Kidney (tissue), 14 donors: ENCODE data around the gene LTF. TPM values are rescaled to one million over a fixed set of nuclear protein-coding genes. Genes with fewer than 3 reads are reported as not detected.

Experiments
- DNase-seq, 5 donors: peaks; one replicate each; pipeline ENCODE4 v3.0.0-alpha.2; 2013 to 2020
- FAIRE-seq: peaks from 2 replicates; lab custom pipeline; 2012; peaks lifted over from hg19 to GRCh38; lab: Jason Lieb, UNC
- H3K27ac ChIP-seq, 2 donors: one replicate each; pipeline ENCODE4 v1.7.0; 2013; ENCODE audit warnings: low read depth in 2 of 2, low read length in 2 of 2, inconsistent platforms in 1 of 2
- H3K27me3 ChIP-seq: one replicate; pipeline ENCODE4 v1.7.1; 2013; ENCODE audit warnings: low read length, inconsistent platforms; ENCODE audit not compliant: control insufficient read depth, insufficient read depth
- H3K36me3 ChIP-seq, 3 donors: one replicate each; pipeline versions ENCODE4 v1.7.0 to v1.7.1; 2013; ENCODE audit warnings: low read length in 3 of 3, control low read depth in 1 of 3, inconsistent platforms in 1 of 3; ENCODE audit not compliant: insufficient read depth in 3 of 3, control insufficient read depth in 2 of 3
- H3K4me1 ChIP-seq, 3 donors: one replicate each; pipeline versions ENCODE4 v1.7.0 to v1.7.1; 2013; ENCODE audit warnings: low read length in 3 of 3, inconsistent platforms in 1 of 3, low read depth in 1 of 3; ENCODE audit not compliant: control insufficient read depth in 2 of 3, insufficient read depth in 2 of 3
- H3K4me3 ChIP-seq, 3 donors: one replicate each; pipeline versions ENCODE4 v1.7.0 to v1.8.1; 2013; ENCODE audit warnings: low read length in 3 of 3, control low read depth in 1 of 3, inconsistent platforms in 1 of 3
- H3K9ac ChIP-seq, 3 donors: one replicate each; pipeline versions ENCODE4 v1.7.0 to v1.7.1; 2013; ENCODE audit warnings: low read length in 3 of 3, control low read depth in 1 of 3, inconsistent platforms in 1 of 3
- H3K9me3 ChIP-seq, 3 donors: one replicate each; pipeline versions ENCODE4 v1.7.0 to v1.7.1; 2013; ENCODE audit warnings: low read length in 3 of 3, control low read depth in 1 of 3, inconsistent platforms in 1 of 3; ENCODE audit not compliant: control insufficient read depth in 2 of 3, insufficient read depth in 1 of 3
- intact Hi-C: fragments of 100-400 bp; cut with DNase I; formaldehyde crosslinking; loops from one replicate; pipeline ENCODE4 v1.11.1; 2022
- polyA plus RNA-seq: library from polyadenylated mRNA; stranded (reverse); fragments of 350-450 nt; fragmentation: Illumina TruSeq; extraction: RNeasy Lipid Tissue Mini Kit (QIAGEN cat#74804); gene quantifications from one replicate; pipeline ENCODE4 v1.2.3, GENCODE V29; 2014; ENCODE audit warnings: low read depth, low replicate concordance; ENCODE audit not compliant: insufficient read depth
- total RNA-seq: library from RNA; stranded (reverse); fragmentation: NEBNext Ultra II Directional; extraction: Animal tissue kit (Norgen Biotek cat#: 25700); gene quantifications from one replicate; pipeline ENCODE4 v1.2.1, GENCODE V29; 2021
- TF ChIP-seq, protein P1 (sequence below): IDR thresholded peaks from 3 replicates; pipeline ENCODE4 v1.5.1; 2012; ENCODE audit warnings: mild to moderate bottlenecking, moderate library complexity, borderline replicate concordance; ENCODE audit not compliant: insufficient read depth; ENCODE audit errors: extremely low read depth
- donor health status: control.
- donor health status: control.
- donor health status: control.
- donor health status: control.
- donor health status: control.
- donor health status: DM: yes; HTN: yes; CAD: no.
- donor health status: Normal renal cell carcinoma (clear cell type).

The LTF gene
- total and polyA plus RNA-seq, 2 donors from 2014 or later = 34.7 to 1,823 TPM

- Histone ChIP-seq H3K4me1 (no peaks in the 10 kb centered on the region), H3K36me3 (no peaks in the 10 kb centered on the region), H3K9me3 (no peaks in the 10 kb centered on the region), H3K27me3 (no peaks in the 10 kb centered on the region), H3K9ac (no peak overlapping the region), H3K4me3 (no peak overlapping the region), H3K27ac (no peak overlapping the region)
- no peak for FAIRE-seq
- intact Hi-C loops = loop anchor here (10.0 kb wide), 1 partner anchor 126 kb away; no protein-coding TSS in a partner anchor
- TF ChIP-seq, protein P1, sequence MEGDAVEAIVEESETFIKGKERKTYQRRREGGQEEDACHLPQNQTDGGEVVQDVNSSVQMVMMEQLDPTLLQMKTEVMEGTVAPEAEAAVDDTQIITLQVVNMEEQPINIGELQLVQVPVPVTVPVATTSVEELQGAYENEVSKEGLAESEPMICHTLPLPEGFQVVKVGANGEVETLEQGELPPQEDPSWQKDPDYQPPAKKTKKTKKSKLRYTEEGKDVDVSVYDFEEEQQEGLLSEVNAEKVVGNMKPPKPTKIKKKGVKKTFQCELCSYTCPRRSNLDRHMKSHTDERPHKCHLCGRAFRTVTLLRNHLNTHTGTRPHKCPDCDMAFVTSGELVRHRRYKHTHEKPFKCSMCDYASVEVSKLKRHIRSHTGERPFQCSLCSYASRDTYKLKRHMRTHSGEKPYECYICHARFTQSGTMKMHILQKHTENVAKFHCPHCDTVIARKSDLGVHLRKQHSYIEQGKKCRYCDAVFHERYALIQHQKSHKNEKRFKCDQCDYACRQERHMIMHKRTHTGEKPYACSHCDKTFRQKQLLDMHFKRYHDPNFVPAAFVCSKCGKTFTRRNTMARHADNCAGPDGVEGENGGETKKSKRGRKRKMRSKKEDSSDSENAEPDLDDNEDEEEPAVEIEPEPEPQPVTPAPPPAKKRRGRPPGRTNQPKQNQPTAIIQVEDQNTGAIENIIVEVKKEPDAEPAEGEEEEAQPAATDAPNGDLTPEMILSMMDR = no peak
- peak in 1 of 5 donors; percentile 22 for DNase-seq
Measured at GRCh38 chr3:46498916-46499519, 34.3 kb upstream of the LTF start.

DNA sequence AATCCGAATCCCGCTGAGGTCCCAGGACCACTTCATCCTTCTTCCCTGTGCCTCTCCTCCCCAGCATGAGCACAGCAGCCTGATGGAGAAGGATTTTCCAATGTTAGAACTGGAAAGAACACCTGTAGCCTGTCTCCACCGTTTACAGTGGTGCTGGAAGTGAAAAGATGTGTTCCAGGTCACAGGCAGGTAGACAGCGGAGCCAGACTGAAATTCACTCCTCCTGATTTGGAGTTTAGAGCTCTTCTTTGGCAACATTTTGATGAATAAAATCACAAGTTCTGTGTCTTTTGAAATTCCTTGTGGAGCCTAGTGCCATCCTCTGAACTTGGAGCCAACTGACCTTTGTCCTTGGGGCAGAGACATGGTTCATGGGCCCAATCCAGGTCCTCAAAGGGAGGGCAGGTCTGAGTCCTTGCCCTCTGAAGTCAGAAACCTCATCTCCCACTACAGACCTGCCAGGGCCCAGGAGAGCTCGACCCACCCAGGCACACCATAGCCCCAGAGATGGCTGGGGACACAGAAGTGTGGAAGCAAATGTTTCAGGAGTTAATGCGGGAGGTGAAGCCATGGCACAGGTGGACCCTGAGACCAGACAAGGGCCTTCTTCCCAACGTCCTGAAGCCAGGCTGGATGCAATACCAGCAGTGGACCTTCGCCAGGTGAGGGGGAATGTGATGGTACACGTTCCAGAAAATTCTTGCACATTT lies 33.0 kb upstream of the LTF start, which contains the start of gene RTP3:
RTP3 (plus strand) TSS at position 421 of the 710 bp plus-strand sequence; CDS start at position 508, 87 bp downstream.
- DNase-seq (no peak), FAIRE-seq (no peak)
- H3K9me3 ChIP-seq = no peaks in the 10 kb centered on the region
- no peaks in the 10 kb centered on the region for H3K27me3 ChIP-seq
- intact Hi-C loops = loop anchor here (10.0 kb wide), 1 partner anchor 127 kb away; no protein-coding TSS in a partner anchor
- TF ChIP-seq, protein P1 = no peak
- H3K4me3 ChIP-seq = no peak within 1 kb of the TSS
- H3K9ac ChIP-seq = no peak within 1 kb of the TSS
- H3K36me3 ChIP-seq = no peaks in the 10 kb centered on the region
- H3K4me1 ChIP-seq = no peaks in the 10 kb centered on the region
- no peak within 1 kb of the TSS for H3K27ac ChIP-seq

- Histone ChIP-seq H3K9me3 (no peaks in the 10 kb centered on the region), H3K27ac (no peak overlapping the region), H3K9ac (no peak overlapping the region), H3K4me3 (no peak overlapping the region), H3K36me3 (no peaks in the 10 kb centered on the region), H3K4me1 (no peaks in the 10 kb centered on the region), H3K27me3 (no peaks in the 10 kb centered on the region)
- TF ChIP-seq, protein P1 = no peak
- intact Hi-C loops = loop anchor here (10.0 kb wide), 1 partner anchor 128 kb away; no protein-coding TSS in a partner anchor
- DNase-seq = peak in 2 of 5 donors; percentile 23 to 54
- no peak for FAIRE-seq
Measured at GRCh38 chr3:46496746-46497555, 32.2 kb upstream of the LTF start.
